ENCODE results near the gene ACOT13. TPM values are rescaled to one million over a fixed set of nuclear protein-coding genes. Genes with fewer than 3 reads are reported as not detected.

ACOT13 gene
- total and polyA plus RNA-seq, 2 experiments from 2014 or later, result 30.1 to 61.6 TPM

DNA sequence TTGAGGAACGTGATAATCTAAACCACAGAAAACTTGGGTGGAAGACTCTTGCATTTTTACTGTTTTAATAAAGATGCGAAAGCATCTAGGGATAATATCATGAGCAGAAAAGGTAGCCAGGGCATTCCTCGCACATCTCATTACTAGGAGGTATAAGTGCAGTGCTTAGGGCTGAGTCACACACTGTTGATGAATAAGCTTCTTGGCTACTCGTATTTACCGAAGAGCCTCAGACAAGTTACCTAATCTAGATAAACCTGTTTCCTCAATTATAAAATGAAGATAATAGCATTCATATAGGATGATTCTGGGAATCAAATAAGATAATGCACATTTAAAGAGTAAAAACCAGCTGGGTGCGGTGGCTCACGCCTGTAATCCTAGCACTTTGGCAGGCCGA, 20.1 kb upstream of the ACOT13 start:
- no peak overlapping the region for H3K4me3 ChIP-seq
- WGBS (ENCODE audit: low lambda C conversion rate, missing lambda C conversion rate), result 65% methylated on average over 8 of the region's 8 CpGs

DNA sequence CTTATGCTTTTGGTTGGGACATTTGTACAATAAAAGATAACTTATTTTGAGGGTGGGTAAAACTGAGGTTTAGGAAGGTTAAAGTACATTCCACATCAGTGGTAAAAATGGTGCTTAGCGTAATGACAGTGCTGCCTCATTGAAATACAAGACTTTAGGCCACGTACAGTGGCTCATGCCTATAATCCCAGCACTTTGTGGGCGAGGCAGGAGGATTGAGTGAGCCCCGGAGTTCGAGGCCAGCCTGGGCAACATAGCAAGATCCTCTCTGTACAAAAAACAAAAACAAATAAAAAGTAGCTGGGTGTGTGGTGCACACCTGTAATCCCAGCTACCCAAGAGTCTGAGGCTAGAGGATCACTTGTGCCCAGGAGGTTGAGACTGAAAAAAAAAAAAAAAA, 18.6 kb upstream of the ACOT13 start:
- Histone ChIP-seq H3K9me3 (ENCODE audit: low read depth) (no peaks in the 10 kb centered on the region), H3K9me2 (replicated peaks; ENCODE audit: insufficient read depth) (no peaks in the 10 kb centered on the region), H2AFZ (no peak overlapping the region), H3K27ac (no peak overlapping the region), H3K4me2 (no peak overlapping the region), H3K4me1 (ENCODE audit: insufficient read depth) (peaks cover 3% of the 10 kb centered on the region), H3K27me3 (peaks cover 10% of the 10 kb centered on the region), H3K36me3 (replicated peaks; ENCODE audit: insufficient read depth, low read depth) (no peaks in the 10 kb centered on the region), H4K20me1 (ENCODE audit: insufficient read depth, poor library complexity, severe bottlenecking) (no peaks in the 10 kb centered on the region), H3K4me3 (no peak overlapping the region), H3K79me2 (no peaks in the 10 kb centered on the region)
- TF ChIP-seq, protein P1, sequence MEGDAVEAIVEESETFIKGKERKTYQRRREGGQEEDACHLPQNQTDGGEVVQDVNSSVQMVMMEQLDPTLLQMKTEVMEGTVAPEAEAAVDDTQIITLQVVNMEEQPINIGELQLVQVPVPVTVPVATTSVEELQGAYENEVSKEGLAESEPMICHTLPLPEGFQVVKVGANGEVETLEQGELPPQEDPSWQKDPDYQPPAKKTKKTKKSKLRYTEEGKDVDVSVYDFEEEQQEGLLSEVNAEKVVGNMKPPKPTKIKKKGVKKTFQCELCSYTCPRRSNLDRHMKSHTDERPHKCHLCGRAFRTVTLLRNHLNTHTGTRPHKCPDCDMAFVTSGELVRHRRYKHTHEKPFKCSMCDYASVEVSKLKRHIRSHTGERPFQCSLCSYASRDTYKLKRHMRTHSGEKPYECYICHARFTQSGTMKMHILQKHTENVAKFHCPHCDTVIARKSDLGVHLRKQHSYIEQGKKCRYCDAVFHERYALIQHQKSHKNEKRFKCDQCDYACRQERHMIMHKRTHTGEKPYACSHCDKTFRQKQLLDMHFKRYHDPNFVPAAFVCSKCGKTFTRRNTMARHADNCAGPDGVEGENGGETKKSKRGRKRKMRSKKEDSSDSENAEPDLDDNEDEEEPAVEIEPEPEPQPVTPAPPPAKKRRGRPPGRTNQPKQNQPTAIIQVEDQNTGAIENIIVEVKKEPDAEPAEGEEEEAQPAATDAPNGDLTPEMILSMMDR (IDR thresholded peaks at IDR 0.05; ENCODE audit: poor library complexity), result no peak
- TF ChIP-seq EZH2 (IDR thresholded peaks at IDR 0.05; ENCODE audit: borderline replicate concordance) (no peak), EZH2phosphoT487 (IDR thresholded peaks at IDR 0.05; ENCODE audit: low read depth, severe bottlenecking, unreplicated experiment) (no peak)
- WGBS (ENCODE audit: low lambda C conversion rate, missing lambda C conversion rate), result 98% methylated on average over 5 of the region's 5 CpGs
- DNase-seq (ENCODE audit: low spot score), result no peak

More for the DNA sequence above, 20.1 kb upstream of the ACOT13 start:
- Histone ChIP-seq H3K4me2 (peak overlapping the region; percentile 97), H3K4me1 (ENCODE audit: insufficient read depth) (peaks cover 3% of the 10 kb centered on the region), H3K27me3 (peaks cover 10% of the 10 kb centered on the region), H4K20me1 (ENCODE audit: insufficient read depth, poor library complexity, severe bottlenecking) (no peaks in the 10 kb centered on the region), H3K36me3 (replicated peaks; ENCODE audit: insufficient read depth, low read depth) (no peaks in the 10 kb centered on the region), H3K27ac (peak overlapping the region; percentile 57), H2AFZ (no peak overlapping the region), H3K79me2 (no peaks in the 10 kb centered on the region), H3K9me2 (replicated peaks; ENCODE audit: insufficient read depth) (no peaks in the 10 kb centered on the region), H3K9me3 (ENCODE audit: low read depth) (no peaks in the 10 kb centered on the region)
- peak; percentile 60 for DNase-seq (ENCODE audit: low spot score)
- TF ChIP-seq, protein P1 (IDR thresholded peaks at IDR 0.05; ENCODE audit: poor library complexity), result no peak
- TF ChIP-seq EZH2phosphoT487 (IDR thresholded peaks at IDR 0.05; ENCODE audit: low read depth, severe bottlenecking, unreplicated experiment) (no peak), EZH2 (IDR thresholded peaks at IDR 0.05; ENCODE audit: borderline replicate concordance) (no peak)

DNA sequence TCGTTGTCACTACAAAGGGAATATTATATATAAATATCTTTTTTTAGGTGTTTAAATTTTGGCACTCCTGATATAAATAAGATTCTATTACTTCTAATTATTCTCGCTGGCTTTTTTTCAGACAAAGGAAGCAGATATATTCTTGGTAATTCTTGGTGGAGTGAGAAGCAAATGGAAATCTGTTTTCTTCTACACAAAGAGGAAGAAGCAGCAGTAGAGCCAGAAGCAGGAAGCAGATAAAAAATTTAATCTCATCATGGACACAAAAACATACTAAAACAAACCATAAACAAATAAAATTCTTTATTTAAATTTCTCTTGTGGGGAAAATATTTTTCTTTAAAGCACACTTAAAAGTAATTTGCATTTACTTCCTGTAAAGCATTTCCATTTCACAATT, 17.2 kb upstream of the ACOT13 start:
- no peak for TF ChIP-seq EZH2phosphoT487 (IDR thresholded peaks at IDR 0.05; ENCODE audit: low read depth, severe bottlenecking, unreplicated experiment)
- TF ChIP-seq EZH2 (IDR thresholded peaks at IDR 0.05; ENCODE audit: borderline replicate concordance), result no peak
- TF ChIP-seq, protein P1 (IDR thresholded peaks at IDR 0.05; ENCODE audit: poor library complexity), result no peak
- H3K4me3 ChIP-seq, result no peak overlapping the region
- H2AFZ ChIP-seq, result no peak overlapping the region
- no peaks in the 10 kb centered on the region for H3K36me3 ChIP-seq (replicated peaks; ENCODE audit: insufficient read depth, low read depth)
- DNase-seq (ENCODE audit: low spot score), result no peak
- H3K9me2 ChIP-seq (replicated peaks; ENCODE audit: insufficient read depth), result no peaks in the 10 kb centered on the region
- H3K4me2 ChIP-seq, result no peak overlapping the region
- peaks cover 3% of the 10 kb centered on the region for H3K27me3 ChIP-seq
- no peak overlapping the region for H3K27ac ChIP-seq
- WGBS (ENCODE audit: low lambda C conversion rate, missing lambda C conversion rate), result 95% methylated on average over 2 of the region's 2 CpGs
- H3K9me3 ChIP-seq (ENCODE audit: low read depth), result no peaks in the 10 kb centered on the region
- peaks cover 3% of the 10 kb centered on the region for H3K4me1 ChIP-seq (ENCODE audit: insufficient read depth)
- H3K79me2 ChIP-seq, result peaks cover 2% of the 10 kb centered on the region
- no peaks in the 10 kb centered on the region for H4K20me1 ChIP-seq (ENCODE audit: insufficient read depth, poor library complexity, severe bottlenecking)

DNA sequence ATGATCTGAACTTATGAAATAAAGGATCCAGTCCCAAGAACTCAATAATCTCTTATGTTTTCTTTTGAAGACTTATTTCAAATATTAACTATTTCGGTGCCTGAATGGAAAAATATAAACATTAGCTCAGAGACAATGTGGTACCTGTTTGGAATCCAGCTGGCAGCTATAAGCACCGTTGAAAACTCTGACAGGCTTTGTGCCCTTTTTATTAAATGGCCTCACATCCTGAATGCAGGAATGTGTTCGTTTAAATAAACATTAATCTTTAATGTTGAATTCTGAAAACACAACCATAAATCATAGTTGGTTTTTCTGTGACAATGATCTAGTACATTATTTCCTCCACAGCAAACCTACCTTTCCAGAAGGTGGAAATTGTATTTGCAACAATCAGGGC, 16.5 kb upstream of the ACOT13 start:
- no peak overlapping the region for H3K4me3 ChIP-seq
- H3K79me2 ChIP-seq, result peaks cover 7% of the 10 kb centered on the region
- H3K9me3 ChIP-seq (ENCODE audit: low read depth), result no peaks in the 10 kb centered on the region
- H4K20me1 ChIP-seq (ENCODE audit: insufficient read depth, poor library complexity, severe bottlenecking), result no peaks in the 10 kb centered on the region
- H3K36me3 ChIP-seq (replicated peaks; ENCODE audit: insufficient read depth, low read depth), result no peaks in the 10 kb centered on the region
- H2AFZ ChIP-seq, result no peak overlapping the region
- no peak for DNase-seq (ENCODE audit: low spot score)
- H3K27me3 ChIP-seq, result no peaks in the 10 kb centered on the region
- TF ChIP-seq EZH2 (IDR thresholded peaks at IDR 0.05; ENCODE audit: borderline replicate concordance) (no peak), EZH2phosphoT487 (IDR thresholded peaks at IDR 0.05; ENCODE audit: low read depth, severe bottlenecking, unreplicated experiment) (no peak)
- TF ChIP-seq, protein P1 (IDR thresholded peaks at IDR 0.05; ENCODE audit: poor library complexity), result no peak
- peaks cover 2% of the 10 kb centered on the region for H3K4me1 ChIP-seq (ENCODE audit: insufficient read depth)
- WGBS (ENCODE audit: low lambda C conversion rate, missing lambda C conversion rate), result 88% methylated on average over 3 of the region's 3 CpGs
- H3K4me2 ChIP-seq, result no peak overlapping the region
- H3K27ac ChIP-seq, result no peak overlapping the region
- no peaks in the 10 kb centered on the region for H3K9me2 ChIP-seq (replicated peaks; ENCODE audit: insufficient read depth)

Data from hepatocyte (in vitro differentiated cells).